ENCODE measurements around the gene YRDC. TPM values are rescaled to one million over a fixed set of nuclear protein-coding genes. Genes with fewer than 3 reads are reported as not detected.

YRDC gene
- polyA plus RNA-seq, 1 donor (not counting 4 experiments of a cell fraction or from before 2014, with no cell fraction given) = 22.2 TPM

DNA sequence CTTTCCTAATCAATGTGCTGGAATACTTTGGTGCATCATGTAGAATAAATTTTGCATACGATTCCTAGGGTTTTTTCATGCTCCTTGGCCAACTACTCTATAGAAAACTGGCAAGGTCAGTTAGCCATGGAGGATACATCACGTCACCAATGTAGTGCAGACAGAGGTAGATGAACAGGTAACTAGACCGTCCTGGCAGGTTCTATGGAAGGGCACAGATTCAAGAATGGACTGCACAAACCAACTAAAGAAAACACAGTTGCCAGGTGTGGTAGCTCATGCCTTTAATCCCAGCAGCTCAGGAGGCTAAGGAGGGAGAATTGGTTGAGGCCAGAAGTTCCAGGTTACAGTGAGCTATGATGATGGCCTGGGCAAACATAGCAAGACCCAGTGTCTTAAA is 41.5 kb upstream of the YRDC start:
- Histone ChIP-seq H3K9me1 (ENCODE audit: control insufficient read depth, extremely low read depth, insufficient read depth, low read length) (no peaks in the 10 kb centered on the region), H3K36me3 (ENCODE audit: control insufficient read depth in 2 of 2, extremely low read depth in 1 of 2, insufficient read depth in 2 of 2, low read length in 2 of 2) (peaks cover 11 to 18% of the 10 kb centered on the region in 2 experiments), H3K9me3 (ENCODE audit: control insufficient read depth, low read depth, low read length) (no peaks in the 10 kb centered on the region), H3K27ac (ENCODE audit: control insufficient read depth, insufficient read depth, low read length) (no peak overlapping the region), H3K79me2 (ENCODE audit: control insufficient read depth, insufficient read depth, low read length) (peaks cover 88% of the 10 kb centered on the region), H3K27me3 (ENCODE audit: control insufficient read depth, extremely low read depth, insufficient read depth, low read length) (no peaks in the 10 kb centered on the region), H3K4me1 (ENCODE audit: control insufficient read depth, extremely low read depth, insufficient read depth, low read length) (peaks cover 3% of the 10 kb centered on the region), H3K9ac (ENCODE audit: control insufficient read depth, extremely low read depth, insufficient read depth, low read length) (no peak overlapping the region), H3K4me3 (ENCODE audit: control insufficient read depth in 2 of 3, extremely low read depth in 1 of 3, insufficient read depth in 2 of 3, low read depth in 1 of 3, low read length in 3 of 3) (no peak overlapping the region), H4K20me1 (ENCODE audit: control insufficient read depth, extremely low read depth, insufficient read depth, low read length) (peaks cover 5% of the 10 kb centered on the region), H3K4me2 (ENCODE audit: control insufficient read depth, extremely low read depth, insufficient read depth, low read depth, low read length) (no peak overlapping the region), H2AFZ (ENCODE audit: control insufficient read depth, low read length) (no peak overlapping the region)
- TF ChIP-seq, protein P1, sequence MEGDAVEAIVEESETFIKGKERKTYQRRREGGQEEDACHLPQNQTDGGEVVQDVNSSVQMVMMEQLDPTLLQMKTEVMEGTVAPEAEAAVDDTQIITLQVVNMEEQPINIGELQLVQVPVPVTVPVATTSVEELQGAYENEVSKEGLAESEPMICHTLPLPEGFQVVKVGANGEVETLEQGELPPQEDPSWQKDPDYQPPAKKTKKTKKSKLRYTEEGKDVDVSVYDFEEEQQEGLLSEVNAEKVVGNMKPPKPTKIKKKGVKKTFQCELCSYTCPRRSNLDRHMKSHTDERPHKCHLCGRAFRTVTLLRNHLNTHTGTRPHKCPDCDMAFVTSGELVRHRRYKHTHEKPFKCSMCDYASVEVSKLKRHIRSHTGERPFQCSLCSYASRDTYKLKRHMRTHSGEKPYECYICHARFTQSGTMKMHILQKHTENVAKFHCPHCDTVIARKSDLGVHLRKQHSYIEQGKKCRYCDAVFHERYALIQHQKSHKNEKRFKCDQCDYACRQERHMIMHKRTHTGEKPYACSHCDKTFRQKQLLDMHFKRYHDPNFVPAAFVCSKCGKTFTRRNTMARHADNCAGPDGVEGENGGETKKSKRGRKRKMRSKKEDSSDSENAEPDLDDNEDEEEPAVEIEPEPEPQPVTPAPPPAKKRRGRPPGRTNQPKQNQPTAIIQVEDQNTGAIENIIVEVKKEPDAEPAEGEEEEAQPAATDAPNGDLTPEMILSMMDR (optimal IDR thresholded peaks at IDR 0.05 in 1 of 3, IDR thresholded peaks at IDR 0.05 in 1 of 3, conservative IDR thresholded peaks at IDR 0.05 in 1 of 3; ENCODE audit: extremely low read depth in 1 of 3, insufficient read depth in 2 of 3, low read length in 3 of 3) = no peak
- TF ChIP-seq EZH2 (IDR thresholded peaks at IDR 0.05; ENCODE audit: low read length) = no peak
- no peak for DNase-seq (ENCODE audit: low read depth, low spot score)
- dilution Hi-C loops (cut with MboI; ENCODE audit: extremely low pct_ligation_motif_present, low sequenced_read_pairs) = no loop called here
- FAIRE-seq = no peak

DNA sequence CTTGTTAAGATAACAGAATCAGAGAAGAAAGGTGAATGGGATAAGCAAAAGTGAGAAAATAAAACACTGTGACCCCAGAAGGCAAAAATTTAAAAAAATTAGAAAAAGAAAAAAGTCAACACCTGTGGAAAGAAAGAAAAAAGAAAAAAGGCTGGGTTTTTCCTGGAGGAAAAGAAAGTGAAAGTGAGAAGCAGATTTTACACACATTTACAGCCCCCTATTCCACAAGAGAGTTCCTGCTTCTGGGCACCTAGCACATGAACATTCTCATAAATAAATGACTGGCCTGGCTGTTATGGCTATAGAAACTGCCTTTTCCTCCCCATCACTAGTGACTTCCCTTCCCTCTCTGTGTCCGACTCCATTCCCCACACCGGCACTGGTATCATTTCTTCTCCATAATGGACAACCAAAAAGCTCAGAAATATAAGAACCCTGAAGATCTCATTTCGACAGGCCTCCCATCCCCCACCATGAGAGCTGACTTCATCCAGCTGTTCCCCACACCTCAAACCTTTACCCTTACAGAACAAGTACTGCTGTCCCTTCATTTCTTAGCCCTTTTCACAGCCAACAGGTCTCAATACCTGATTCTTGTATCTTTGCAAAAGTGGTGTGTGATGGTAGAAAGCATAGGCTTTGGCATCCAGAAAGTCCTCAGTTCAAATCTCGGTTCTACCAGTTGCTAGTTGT is 38.8 kb upstream of the YRDC start:
- Histone ChIP-seq H3K36me3 (ENCODE audit: control insufficient read depth in 2 of 2, extremely low read depth in 1 of 2, insufficient read depth in 2 of 2, low read length in 2 of 2) (peaks cover 14 to 17% of the 10 kb centered on the region in 2 experiments), H3K27me3 (ENCODE audit: control insufficient read depth, extremely low read depth, insufficient read depth, low read length) (no peaks in the 10 kb centered on the region), H3K9me3 (ENCODE audit: control insufficient read depth, low read depth, low read length) (no peaks in the 10 kb centered on the region), H2AFZ (ENCODE audit: control insufficient read depth, low read length) (no peak overlapping the region), H3K4me1 (ENCODE audit: control insufficient read depth, extremely low read depth, insufficient read depth, low read length) (no peaks in the 10 kb centered on the region), H3K9me1 (ENCODE audit: control insufficient read depth, extremely low read depth, insufficient read depth, low read length) (no peaks in the 10 kb centered on the region), H3K9ac (ENCODE audit: control insufficient read depth, extremely low read depth, insufficient read depth, low read length) (no peak overlapping the region), H3K79me2 (ENCODE audit: control insufficient read depth, insufficient read depth, low read length) (peaks cover 78% of the 10 kb centered on the region), H3K27ac (ENCODE audit: control insufficient read depth, insufficient read depth, low read length) (no peak overlapping the region), H3K4me2 (ENCODE audit: control insufficient read depth, extremely low read depth, insufficient read depth, low read depth, low read length) (no peak overlapping the region), H4K20me1 (ENCODE audit: control insufficient read depth, extremely low read depth, insufficient read depth, low read length) (peaks cover 8% of the 10 kb centered on the region), H3K4me3 (ENCODE audit: control insufficient read depth in 2 of 3, extremely low read depth in 1 of 3, insufficient read depth in 2 of 3, low read depth in 1 of 3, low read length in 3 of 3) (no peak overlapping the region)
- FAIRE-seq (no peak), DNase-seq (ENCODE audit: low read depth, low spot score) (no peak)
- dilution Hi-C loops (cut with MboI; ENCODE audit: extremely low pct_ligation_motif_present, low sequenced_read_pairs) = no loop called here
- TF ChIP-seq, protein P1 (optimal IDR thresholded peaks at IDR 0.05 in 1 of 3, IDR thresholded peaks at IDR 0.05 in 1 of 3, conservative IDR thresholded peaks at IDR 0.05 in 1 of 3; ENCODE audit: extremely low read depth in 1 of 3, insufficient read depth in 2 of 3, low read length in 3 of 3) = no peak
- TF ChIP-seq EZH2 (IDR thresholded peaks at IDR 0.05; ENCODE audit: low read length) = no peak

All from keratinocyte (primary cell).